Measurements from ENCODE around the gene INHA. TPM values are rescaled to one million over a fixed set of nuclear protein-coding genes. Genes with fewer than 3 reads are reported as not detected.

The INHA gene
- total RNA-seq, 1 donor from 2014 or later = 0.59 TPM

DNA sequence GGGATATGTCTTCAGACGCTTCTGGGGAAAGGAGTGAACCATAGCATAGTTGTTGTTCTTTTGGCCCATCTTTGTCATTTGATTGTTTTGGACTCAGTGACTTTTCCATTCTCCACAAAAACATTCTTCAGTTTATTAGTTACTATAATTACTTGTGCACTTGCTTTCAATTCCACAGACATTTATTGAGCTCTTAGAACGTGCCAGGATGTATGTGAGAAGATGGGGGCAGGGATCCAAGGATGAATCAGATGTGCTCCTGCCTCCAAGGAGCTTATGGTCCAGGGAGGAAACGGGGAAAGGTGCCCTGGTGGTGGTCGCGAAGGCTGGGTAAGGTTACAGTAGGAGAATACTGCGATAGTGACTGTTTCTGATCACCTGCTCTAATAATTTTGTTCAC, 48.4 kb downstream of the INHA start:
- intact Hi-C loops (cut with DNase I) = no loop called here

GRCh38 chr2:219621935-219622334, 49.8 kb downstream of the INHA start:
- DNase-seq (ENCODE audit: low spot score) = no peak
- intact Hi-C loops (cut with DNase I) = no loop called here

More for the DNA sequence above, 48.4 kb downstream of the INHA start:
- no peak for DNase-seq (ENCODE audit: low spot score)

- no peak for DNase-seq (ENCODE audit: low spot score)
- intact Hi-C loops (cut with DNase I) = no loop called here
Measured at GRCh38 chr2:219622472-219622871, 50.4 kb downstream of the INHA start.

DNA sequence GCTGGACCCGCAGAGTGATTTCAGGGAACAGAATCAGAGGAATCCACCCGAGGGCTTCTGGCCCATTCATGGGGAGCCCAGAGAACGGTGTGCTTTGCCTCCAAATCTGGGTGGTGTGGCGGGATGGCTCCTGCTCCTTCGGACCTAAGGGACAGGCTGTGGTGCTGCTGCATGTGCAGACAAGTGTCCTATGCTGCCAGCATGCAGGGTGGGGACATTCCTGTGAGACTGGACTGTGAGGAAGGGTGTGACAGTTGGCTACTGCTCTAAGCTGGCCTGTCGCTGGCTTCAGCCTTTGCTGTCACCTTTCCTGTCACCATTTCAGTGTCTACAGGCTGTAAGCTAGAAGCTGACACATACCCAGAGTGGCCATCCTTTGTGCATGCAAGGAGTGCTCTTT, 52.5 kb downstream of the INHA start:
- intact Hi-C loops (cut with DNase I) = no loop called here
- DNase-seq (ENCODE audit: low spot score) = no peak

- intact Hi-C loops (cut with DNase I) = no loop called here
- no peak for DNase-seq (ENCODE audit: low spot score)
Measured at GRCh38 chr2:219625179-219625578, 53.1 kb downstream of the INHA start.

Small RNAs within 50 kb of the gene (microRNA-seq; reads per million reads assigned to microRNA genes)
- gene MIR3132 = 3.1 reads per million

Other genes with a start within 250 kb of the INHA start
- not detected for gene RESP18, start 239.6 kb upstream of the INHA start, total RNA-seq
- gene DNPEP, start 184.4 kb upstream of the INHA start, total RNA-seq = 47.2 TPM
- gene DES, start 153.9 kb upstream of the INHA start, total RNA-seq = 21,230 TPM
- 199 TPM for gene SPEG, start 137.5 kb upstream of the INHA start, total RNA-seq
- 22.6 TPM for gene GMPPA, start 73.4 kb upstream of the INHA start, total RNA-seq
- 0.32 TPM for gene ASIC4, start 57.8 kb upstream of the INHA start, total RNA-seq
- gene CHPF, start 28.5 kb upstream of the INHA start, total RNA-seq = 120 TPM
- 1.8 TPM for gene TMEM198, start 28.3 kb upstream of the INHA start, total RNA-seq
- 199 TPM for gene OBSL1, start 771 bp upstream of the INHA start, total RNA-seq
- gene STK11IP, start 25.5 kb downstream of the INHA start, total RNA-seq = 20.2 TPM
- gene SLC4A3, start 55.3 kb downstream of the INHA start, total RNA-seq = 396 TPM

Data from cardiac septum (tissue), 1 donor.